Activated naive CD4-positive, alpha-beta T cell treated with anti-CD3 and anti-CD28 coated beads for 36 hours (primary cell): Measurements from ENCODE around the gene BMERB1. TPM values are rescaled to one million over a fixed set of nuclear protein-coding genes. Genes with fewer than 3 reads are reported as not detected.

ENCODE experiments used
- CTCF ChIA-PET: fragments of 350-600 bp; sonication (Branson Sonifier 250); formaldehyde crosslinking; loops from one replicate; lab custom pipeline; 2021; ENCODE audit warnings: antibody characterized with exemption; lab: Charles Lee
- DNase-seq: peaks from one replicate; pipeline ENCODE4 v3.0.0-alpha.2; 2020
- H3K27ac Mint-ChIP-seq: one replicate; pipeline ENCODE4 v1.8.0; 2021; ENCODE audit warnings: mild to moderate bottlenecking, mixed read lengths
- H3K27me3 Mint-ChIP-seq: one replicate; pipeline ENCODE4 v1.8.0; 2021; ENCODE audit warnings: low read depth, mixed read lengths
- H3K36me3 Mint-ChIP-seq: one replicate; pipeline ENCODE4 v1.8.0; 2021; ENCODE audit warnings: low read depth, mixed read lengths
- H3K4me1 Mint-ChIP-seq: one replicate; pipeline ENCODE4 v1.8.0; 2021; ENCODE audit warnings: low read depth, mixed read lengths
- H3K4me3 Mint-ChIP-seq: one replicate; pipeline ENCODE4 v1.8.0; 2021; ENCODE audit warnings: mild to moderate bottlenecking, moderate library complexity, mixed read lengths
- H3K9me3 Mint-ChIP-seq: one replicate; pipeline ENCODE4 v1.8.0; 2021; ENCODE audit warnings: mixed read lengths
- intact Hi-C: fragments of 100-400 bp; cut with micrococcal nuclease; formaldehyde crosslinking; loops from one replicate; pipeline ENCODE4 v1.15.1; 2023
- total RNA-seq, 2 experiments: library from RNA; stranded (reverse); gene quantifications; one replicate each; pipeline ENCODE4 v1.2.3, GENCODE V29; 2021

BMERB1 gene
- total RNA-seq, 2 experiments from 2014 or later: 7.2 to 9.0 TPM

DNA sequence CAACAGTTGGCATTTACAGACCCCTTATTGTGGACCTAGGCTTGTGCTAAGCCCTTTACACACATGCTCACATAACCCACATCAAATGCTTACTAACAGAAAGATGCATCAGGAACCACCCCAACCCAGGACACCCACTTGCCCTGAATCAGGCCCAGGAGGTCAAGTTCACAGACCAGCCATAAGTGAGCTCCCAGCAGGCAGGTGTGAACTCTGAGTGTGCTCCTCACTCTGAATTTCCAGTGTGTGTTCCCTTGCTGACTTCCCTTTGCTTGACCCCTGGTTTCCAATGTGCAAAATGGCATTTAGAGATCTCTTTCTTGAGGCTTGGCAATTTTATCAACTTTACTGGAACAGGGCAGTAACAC lies 87.0 kb downstream of the BMERB1 start:
- intact Hi-C loops: no loop called here
- H3K4me1 Mint-ChIP-seq: peaks cover 10% of the 10 kb centered on the region
- no peaks in the 10 kb centered on the region for H3K36me3 Mint-ChIP-seq
- H3K9me3 Mint-ChIP-seq: no peaks in the 10 kb centered on the region
- no peaks in the 10 kb centered on the region for H3K27me3 Mint-ChIP-seq
- CTCF ChIA-PET: interaction anchor here (0.6 kb wide), 1 partner anchor 25 kb away, joined by 4 read pairs; no protein-coding TSS in a partner anchor
- no peak overlapping the region for H3K27ac Mint-ChIP-seq
- H3K4me3 Mint-ChIP-seq: no peak overlapping the region
- no peak for DNase-seq

DNA sequence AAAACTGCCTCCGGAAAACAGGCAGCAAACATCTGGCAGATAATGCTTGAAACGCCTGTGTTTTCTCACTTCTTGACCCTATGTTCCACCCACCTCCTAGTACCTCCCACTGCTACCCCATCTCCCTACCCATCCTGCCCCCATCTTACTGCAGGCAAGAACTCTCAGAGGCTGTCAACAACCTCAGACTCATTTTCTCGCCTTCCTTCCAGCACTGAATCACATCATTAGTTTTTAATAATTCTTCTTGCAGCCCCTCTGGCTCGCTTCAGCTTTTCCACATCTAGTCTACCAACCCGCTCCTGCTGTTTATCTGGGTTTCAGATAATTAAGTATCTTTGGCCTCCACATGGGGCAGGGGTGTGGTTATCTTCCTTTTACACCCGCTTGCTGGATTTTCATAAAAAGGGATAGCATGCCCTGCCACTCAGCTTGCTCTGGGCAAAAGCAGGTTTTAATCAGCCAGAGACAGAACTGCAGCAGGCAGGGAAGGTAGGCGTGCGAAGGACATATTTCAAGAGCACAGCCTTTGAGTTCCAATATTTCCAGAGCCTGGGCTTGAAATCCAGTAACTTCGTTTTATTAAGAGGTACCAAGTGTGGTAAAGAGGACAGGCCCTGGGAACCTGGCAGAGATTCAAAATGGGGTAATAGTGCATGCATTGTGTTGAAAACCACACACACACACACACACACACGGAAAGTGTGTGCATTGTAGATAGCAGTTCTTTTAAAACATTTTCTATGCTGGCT lies 87.5 kb downstream of the BMERB1 start:
- DNase-seq: no peak
- intact Hi-C loops: no loop called here
- CTCF ChIA-PET: no interaction called here
- H3K4me3 Mint-ChIP-seq: no peak overlapping the region
- no peak overlapping the region for H3K27ac Mint-ChIP-seq
- no peaks in the 10 kb centered on the region for H3K36me3 Mint-ChIP-seq
- H3K4me1 Mint-ChIP-seq: peaks cover 10% of the 10 kb centered on the region
- no peaks in the 10 kb centered on the region for H3K9me3 Mint-ChIP-seq
- H3K27me3 Mint-ChIP-seq: no peaks in the 10 kb centered on the region

GRCh38 chr16:15523092-15523541 lies 88.7 kb downstream of the BMERB1 start:
- intact Hi-C loops: no loop called here
- H3K27me3 Mint-ChIP-seq: peaks cover 3% of the 10 kb centered on the region
- CTCF ChIA-PET: interaction anchor here (0.9 kb wide), 1 partner anchor 31 kb away, joined by 3 read pairs; no protein-coding TSS in a partner anchor

DNA sequence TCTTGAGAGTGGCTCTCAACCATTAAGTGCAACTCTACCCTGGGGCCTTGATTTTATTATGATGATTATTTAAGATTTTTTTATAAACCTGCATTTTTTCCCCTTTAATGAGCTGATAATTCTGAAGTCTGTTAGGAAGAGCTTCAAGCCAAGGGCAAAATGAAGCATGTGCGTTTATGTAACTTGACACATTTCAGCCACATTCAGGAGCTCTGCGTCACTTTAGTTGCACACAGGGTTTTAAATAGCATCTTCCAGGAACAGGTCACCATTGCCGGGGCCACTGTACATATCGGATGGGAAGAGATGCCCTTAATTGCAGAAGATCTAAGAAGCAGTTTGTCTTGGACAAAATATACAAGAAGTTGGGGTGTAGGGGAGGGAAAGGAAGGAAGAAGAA lies 89.6 kb downstream of the BMERB1 start:
- intact Hi-C loops: no loop called here
- H3K27ac Mint-ChIP-seq: no peak overlapping the region
- peaks cover 3% of the 10 kb centered on the region for H3K27me3 Mint-ChIP-seq
- H3K4me1 Mint-ChIP-seq: peaks cover 10% of the 10 kb centered on the region
- no peaks in the 10 kb centered on the region for H3K36me3 Mint-ChIP-seq
- DNase-seq: no peak
- H3K4me3 Mint-ChIP-seq: no peak overlapping the region
- no peaks in the 10 kb centered on the region for H3K9me3 Mint-ChIP-seq
- CTCF ChIA-PET: interaction anchor here (0.6 to 0.9 kb wide), 3 partner anchors 32 to 604 kb away, joined by 3 to 5 read pairs (median 3); partner anchors contain the start of gene MARF1

More at GRCh38 chr16:15523092-15523541, 88.7 kb downstream of the BMERB1 start:
- H3K4me3 Mint-ChIP-seq: no peak overlapping the region
- H3K36me3 Mint-ChIP-seq: no peaks in the 10 kb centered on the region
- no peak for DNase-seq
- H3K27ac Mint-ChIP-seq: no peak overlapping the region
- peaks cover 10% of the 10 kb centered on the region for H3K4me1 Mint-ChIP-seq
- no peaks in the 10 kb centered on the region for H3K9me3 Mint-ChIP-seq

DNA sequence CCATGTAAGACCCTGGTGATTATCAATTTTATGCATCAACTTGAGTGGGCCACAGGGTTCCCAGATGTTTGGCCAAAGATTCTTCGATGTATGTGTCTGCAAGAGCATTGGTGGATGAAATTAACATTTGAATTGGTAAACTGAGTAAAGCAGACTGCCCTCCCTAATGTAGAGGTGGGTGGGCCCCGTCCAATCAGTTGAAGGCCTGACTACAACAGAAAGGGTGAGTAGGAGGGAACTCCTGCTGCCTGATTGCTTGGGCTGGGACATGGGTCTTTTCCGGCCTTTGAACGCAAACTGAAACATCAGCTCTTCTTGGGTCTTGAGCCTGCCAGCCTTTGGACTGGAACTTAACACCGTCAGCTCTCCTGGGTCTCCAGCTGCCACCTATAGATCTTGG lies 90.6 kb downstream of the BMERB1 start:
- CTCF ChIA-PET: interaction anchor here (0.7 kb wide), 1 partner anchor 62 kb away, joined by 3 read pairs; no protein-coding TSS in a partner anchor
- no peaks in the 10 kb centered on the region for H3K36me3 Mint-ChIP-seq
- no peak overlapping the region for H3K27ac Mint-ChIP-seq
- intact Hi-C loops: no loop called here
- no peak overlapping the region for H3K4me3 Mint-ChIP-seq
- DNase-seq: no peak
- H3K4me1 Mint-ChIP-seq: peaks cover 10% of the 10 kb centered on the region
- H3K27me3 Mint-ChIP-seq: peaks cover 3% of the 10 kb centered on the region
- no peaks in the 10 kb centered on the region for H3K9me3 Mint-ChIP-seq

GRCh38 chr16:15526097-15526496 lies 91.7 kb downstream of the BMERB1 start:
- Mint-ChIP-seq H3K9me3 (no peaks in the 10 kb centered on the region), H3K27ac (no peak overlapping the region), H3K4me1 (peaks cover 10% of the 10 kb centered on the region), H3K4me3 (no peak overlapping the region), H3K27me3 (peaks cover 3% of the 10 kb centered on the region), H3K36me3 (no peaks in the 10 kb centered on the region)
- CTCF ChIA-PET: no interaction called here
- intact Hi-C loops: no loop called here
- no peak for DNase-seq

- Mint-ChIP-seq H3K4me1 (peaks cover 10% of the 10 kb centered on the region), H3K27me3 (peaks cover 3% of the 10 kb centered on the region), H3K36me3 (no peaks in the 10 kb centered on the region), H3K4me3 (no peak overlapping the region), H3K9me3 (no peaks in the 10 kb centered on the region), H3K27ac (no peak overlapping the region)
- CTCF ChIA-PET: no interaction called here
- DNase-seq: no peak
- intact Hi-C loops: no loop called here
Measured at GRCh38 chr16:15526731-15527130, 92.3 kb downstream of the BMERB1 start.

- DNase-seq: no peak
- H3K4me3 Mint-ChIP-seq: no peak overlapping the region
- intact Hi-C loops: no loop called here
- CTCF ChIA-PET: interaction anchor here (0.6 kb wide), 1 partner anchor 113 kb away, joined by 3 read pairs; the partner anchor contains the start of gene MARF1
- no peak overlapping the region for H3K27ac Mint-ChIP-seq
- no peaks in the 10 kb centered on the region for H3K36me3 Mint-ChIP-seq
- no peaks in the 10 kb centered on the region for H3K9me3 Mint-ChIP-seq
- no peaks in the 10 kb centered on the region for H3K4me1 Mint-ChIP-seq
- peaks cover 3% of the 10 kb centered on the region for H3K27me3 Mint-ChIP-seq
Measured at GRCh38 chr16:15529673-15530072, 95.3 kb downstream of the BMERB1 start.

DNA sequence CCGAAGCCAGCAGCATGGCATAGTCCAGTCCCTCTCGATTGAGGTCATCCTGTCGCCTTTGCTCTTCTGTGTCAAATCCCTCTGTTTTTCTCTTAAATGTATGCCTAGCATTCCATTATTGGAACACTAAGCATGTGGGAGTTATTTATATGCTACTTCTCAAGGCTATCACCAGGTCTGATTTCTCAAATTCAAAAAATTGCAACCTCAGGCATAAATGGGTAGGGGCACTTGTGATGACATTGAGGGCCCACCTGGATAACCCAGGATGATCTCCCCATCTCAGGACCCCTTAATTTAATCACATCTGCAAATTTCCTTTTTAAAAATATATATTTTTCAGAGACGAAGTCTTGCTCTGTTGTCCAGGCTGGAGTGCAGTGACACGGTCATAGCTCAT lies 95.7 kb downstream of the BMERB1 start:
- DNase-seq: no peak
- H3K27me3 Mint-ChIP-seq: peaks cover 3% of the 10 kb centered on the region
- no peaks in the 10 kb centered on the region for H3K36me3 Mint-ChIP-seq
- CTCF ChIA-PET: interaction anchor here (0.6 to 0.7 kb wide), 2 partner anchors 113 to 176 kb away, joined by 3 to 4 read pairs; partner anchors contain the start of gene MARF1
- no peak overlapping the region for H3K27ac Mint-ChIP-seq
- intact Hi-C loops: no loop called here
- no peak overlapping the region for H3K4me3 Mint-ChIP-seq
- no peaks in the 10 kb centered on the region for H3K4me1 Mint-ChIP-seq
- no peaks in the 10 kb centered on the region for H3K9me3 Mint-ChIP-seq

- DNase-seq: no peak
- intact Hi-C loops: no loop called here
- no peak overlapping the region for H3K4me3 Mint-ChIP-seq
Measured at GRCh38 chr16:15532825-15533224, 98.4 kb downstream of the BMERB1 start.

GRCh38 chr16:15533386-15533785 lies 99.0 kb downstream of the BMERB1 start:
- Mint-ChIP-seq H3K4me3 (no peak overlapping the region), H3K27me3 (no peaks in the 10 kb centered on the region), H3K4me1 (peaks cover 4% of the 10 kb centered on the region), H3K36me3 (peaks cover 3% of the 10 kb centered on the region), H3K27ac (no peak overlapping the region), H3K9me3 (peaks cover 4% of the 10 kb centered on the region)
- no peak for DNase-seq
- CTCF ChIA-PET: interaction anchor here (0.6 kb wide), 1 partner anchor 16 kb away, joined by 4 read pairs; no protein-coding TSS in a partner anchor
- intact Hi-C loops: no loop called here

More at GRCh38 chr16:15532825-15533224, 98.4 kb downstream of the BMERB1 start:
- Mint-ChIP-seq H3K27me3 (peaks cover under 1% of the 10 kb centered on the region), H3K36me3 (peaks cover 3% of the 10 kb centered on the region), H3K4me1 (peaks cover 4% of the 10 kb centered on the region), H3K27ac (no peak overlapping the region), H3K9me3 (peaks cover 4% of the 10 kb centered on the region)
- CTCF ChIA-PET: no interaction called here

- CTCF ChIA-PET: no interaction called here
- intact Hi-C loops: no loop called here
- Mint-ChIP-seq H3K27me3 (no peaks in the 10 kb centered on the region), H3K9me3 (peaks cover 4% of the 10 kb centered on the region), H3K4me1 (peaks cover 4% of the 10 kb centered on the region), H3K27ac (peak overlapping the region; percentile 33), H3K4me3 (no peak overlapping the region), H3K36me3 (peaks cover 3% of the 10 kb centered on the region)
- DNase-seq: no peak
Measured at GRCh38 chr16:15535772-15536171, 101.4 kb downstream of the BMERB1 start.

GRCh38 chr16:15536843-15537242 lies 102.5 kb downstream of the BMERB1 start:
- intact Hi-C loops: no loop called here
- H3K9me3 Mint-ChIP-seq: peaks cover 4% of the 10 kb centered on the region
- peaks cover 3% of the 10 kb centered on the region for H3K36me3 Mint-ChIP-seq
- H3K27ac Mint-ChIP-seq: no peak overlapping the region
- H3K4me3 Mint-ChIP-seq: no peak overlapping the region
- H3K4me1 Mint-ChIP-seq: peaks cover 4% of the 10 kb centered on the region
- DNase-seq: no peak
- no peaks in the 10 kb centered on the region for H3K27me3 Mint-ChIP-seq
- CTCF ChIA-PET: no interaction called here
